Activated CD4-positive, alpha-beta T cell treated with anti-CD3 and anti-CD28 coated beads, Interleukin-2, amount 10 ng/mL, durations not matched to agents 7 days and 5 days (primary cell): ENCODE data around the gene MED12L. TPM values are rescaled to one million over a fixed set of nuclear protein-coding genes. Genes with fewer than 3 reads are reported as not detected.

Experiments
- CTCF ChIA-PET: fragments of 350-600 bp; sonication (Branson Sonifier 250); formaldehyde crosslinking; loops from one replicate; lab custom pipeline; 2021; ENCODE audit warnings: antibody characterized with exemption; lab: Charles Lee
- POLR2A ChIA-PET: fragments of 350-600 bp; sonication (Branson Sonifier 250); formaldehyde crosslinking; loops from one replicate; lab custom pipeline; 2021; ENCODE audit warnings: antibody characterized with exemption; lab: Charles Lee
- DNase-seq: peaks from one replicate; pipeline ENCODE4 v3.0.0-alpha.2; 2020
- H3K27ac Mint-ChIP-seq: one replicate; pipeline ENCODE4 v1.8.0; 2021; ENCODE audit warnings: mild to moderate bottlenecking, moderate library complexity, mixed read lengths
- H3K27me3 Mint-ChIP-seq: one replicate; pipeline ENCODE4 v1.8.0; 2021; ENCODE audit warnings: mixed read lengths
- H3K36me3 Mint-ChIP-seq: one replicate; pipeline ENCODE4 v1.8.0; 2021; ENCODE audit warnings: low read depth, mixed read lengths
- H3K4me1 Mint-ChIP-seq: one replicate; pipeline ENCODE4 v1.8.0; 2021; ENCODE audit warnings: mixed read lengths
- H3K4me3 Mint-ChIP-seq: one replicate; pipeline ENCODE4 v1.8.0; 2021; ENCODE audit warnings: mild to moderate bottlenecking, moderate library complexity, mixed read lengths
- H3K9me3 Mint-ChIP-seq: one replicate; pipeline ENCODE4 v1.8.0; 2021; ENCODE audit warnings: mixed read lengths
- total RNA-seq, 2 experiments: library from RNA; stranded (reverse); gene quantifications; one replicate each; pipeline ENCODE4 v1.2.3, GENCODE V29; 2021

MED12L gene
- total RNA-seq, 2 experiments from 2014 or later: 0.35 to 0.92 TPM

DNA sequence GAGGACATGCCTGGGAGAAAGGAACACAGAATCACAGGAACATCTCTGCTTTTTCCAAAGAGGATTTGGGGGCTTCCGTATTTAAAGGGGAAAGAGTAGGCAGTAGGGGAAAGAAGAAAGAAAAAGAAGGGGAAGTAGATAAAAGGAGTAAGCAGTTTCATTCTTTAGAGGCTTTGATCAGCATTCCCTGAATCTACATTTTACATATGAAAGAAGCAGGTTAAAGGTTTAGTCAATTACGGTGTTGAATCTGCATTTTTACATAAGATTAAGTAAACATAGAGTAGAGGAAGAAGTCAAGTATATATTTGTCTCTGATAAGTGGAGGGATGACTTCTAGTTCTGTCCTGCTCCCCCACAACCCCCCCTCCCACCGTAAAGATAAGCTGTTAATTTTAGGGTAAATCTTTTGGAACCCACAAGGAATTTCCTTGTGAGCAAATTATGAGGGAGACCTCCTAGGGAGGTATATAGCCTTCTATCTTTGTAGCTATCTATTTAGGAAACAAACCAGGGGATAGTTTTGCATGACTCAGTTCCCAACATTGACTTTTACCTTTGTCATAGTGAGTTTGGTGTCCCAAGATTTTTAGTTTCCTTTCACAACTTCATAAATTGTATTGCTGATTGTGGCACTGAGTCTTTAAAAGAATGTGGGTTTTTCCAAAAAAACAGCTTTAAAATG is 307.8 kb downstream of the MED12L start:
- H3K27ac Mint-ChIP-seq: no peak overlapping the region
- no peaks in the 10 kb centered on the region for H3K4me1 Mint-ChIP-seq
- CTCF ChIA-PET: no interaction called here
- H3K36me3 Mint-ChIP-seq: no peaks in the 10 kb centered on the region
- POLR2A ChIA-PET: no interaction called here
- H3K27me3 Mint-ChIP-seq: peaks cover 9% of the 10 kb centered on the region
- no peak overlapping the region for H3K4me3 Mint-ChIP-seq
- no peaks in the 10 kb centered on the region for H3K9me3 Mint-ChIP-seq
- DNase-seq: no peak

DNA sequence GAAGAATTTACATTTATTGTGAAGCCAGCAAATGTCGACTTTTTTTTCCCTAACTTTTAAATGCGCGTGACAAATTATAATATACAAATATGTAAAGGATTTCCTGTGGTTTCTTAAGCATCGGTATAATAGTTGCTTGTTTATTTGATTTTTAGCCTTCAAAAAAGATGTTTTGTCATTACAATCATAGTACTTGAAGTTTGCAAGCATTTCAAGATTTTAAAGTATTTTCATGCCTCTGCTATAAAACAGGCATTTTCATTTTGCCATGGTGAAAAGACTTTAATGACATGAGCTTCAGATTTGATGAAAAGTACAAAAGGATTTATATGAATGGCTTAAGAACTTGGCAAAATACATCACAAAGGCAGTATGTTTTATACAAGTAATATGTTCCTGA is 308.5 kb downstream of the MED12L start:
- ChIA-PET CTCF (no interaction called here), POLR2A (no interaction called here)
- H3K4me3 Mint-ChIP-seq: no peak overlapping the region
- peaks cover 9% of the 10 kb centered on the region for H3K27me3 Mint-ChIP-seq
- no peak for DNase-seq
- no peaks in the 10 kb centered on the region for H3K4me1 Mint-ChIP-seq
- H3K27ac Mint-ChIP-seq: no peak overlapping the region
- H3K36me3 Mint-ChIP-seq: no peaks in the 10 kb centered on the region
- H3K9me3 Mint-ChIP-seq: no peaks in the 10 kb centered on the region

DNA sequence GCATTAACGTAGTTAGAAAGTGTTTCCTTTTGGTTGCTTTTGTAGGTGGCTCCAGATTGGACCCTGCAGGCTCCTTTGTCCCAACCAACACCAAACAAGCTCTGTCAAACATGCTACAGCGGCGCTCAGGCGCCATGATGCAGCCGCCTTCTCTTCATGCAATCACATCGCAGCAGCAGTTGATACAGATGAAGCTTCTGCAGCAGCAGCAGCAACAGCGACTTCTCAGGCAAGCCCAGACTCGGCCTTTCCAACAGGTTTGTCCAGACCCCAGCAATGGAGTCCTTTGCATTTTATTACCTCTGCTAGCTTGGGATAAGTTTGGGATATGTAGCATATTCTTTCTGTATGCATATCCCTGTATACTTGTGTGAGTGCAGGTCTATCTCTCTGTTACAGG is 309.1 kb downstream of the MED12L start:
- H3K4me3 Mint-ChIP-seq: no peak overlapping the region
- POLR2A ChIA-PET: no interaction called here
- no peaks in the 10 kb centered on the region for H3K4me1 Mint-ChIP-seq
- DNase-seq: no peak
- H3K27ac Mint-ChIP-seq: no peak overlapping the region
- CTCF ChIA-PET: no interaction called here
- H3K36me3 Mint-ChIP-seq: no peaks in the 10 kb centered on the region
- peaks cover 5% of the 10 kb centered on the region for H3K27me3 Mint-ChIP-seq
- no peaks in the 10 kb centered on the region for H3K9me3 Mint-ChIP-seq

DNA sequence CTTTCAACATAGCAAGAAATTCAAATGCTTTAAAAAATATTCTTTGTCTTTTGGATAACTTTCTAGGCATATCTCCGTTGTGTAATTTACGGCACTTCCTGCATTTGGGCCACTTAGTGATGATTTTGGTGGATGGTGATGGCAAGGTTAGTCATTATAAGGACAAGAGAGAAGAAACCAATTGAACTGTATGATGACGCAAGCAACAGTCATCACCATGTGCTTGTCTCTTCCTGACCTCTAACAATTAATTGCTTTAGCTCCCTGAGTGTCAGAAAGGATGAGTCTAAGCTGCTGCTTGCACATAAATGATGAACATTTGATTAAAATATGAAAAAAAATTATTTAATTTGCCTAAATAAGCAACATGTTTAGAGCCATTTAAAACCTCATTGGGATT is 310.3 kb downstream of the MED12L start:
- Mint-ChIP-seq H3K27ac (no peak overlapping the region), H3K9me3 (no peaks in the 10 kb centered on the region), H3K36me3 (no peaks in the 10 kb centered on the region), H3K4me1 (no peaks in the 10 kb centered on the region), H3K4me3 (no peak overlapping the region), H3K27me3 (peaks cover 5% of the 10 kb centered on the region)
- POLR2A ChIA-PET: no interaction called here
- DNase-seq: no peak
- CTCF ChIA-PET: interaction anchor here (1.5 kb wide), 1 partner anchor 19 kb away, joined by 3 read pairs; no protein-coding TSS in a partner anchor

DNA sequence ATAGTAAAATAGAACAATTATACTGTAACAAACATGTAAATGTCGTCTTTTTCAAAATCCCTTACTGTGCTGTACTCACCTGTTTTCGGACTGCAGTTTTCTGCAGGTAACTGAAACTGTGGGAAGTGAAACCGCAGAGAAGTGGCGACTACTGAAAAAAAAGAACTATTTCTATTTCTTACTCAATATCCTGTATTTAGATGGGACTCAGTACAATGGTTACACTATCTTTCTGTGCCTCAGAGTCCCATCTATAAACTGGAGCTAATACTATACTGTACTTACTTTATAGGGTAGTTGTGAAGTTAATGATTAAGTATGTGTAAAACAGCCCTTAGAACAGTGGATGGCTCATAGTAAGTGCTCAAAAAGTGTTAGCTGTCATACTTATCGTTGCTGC is 313.4 kb downstream of the MED12L start:
- Mint-ChIP-seq H3K4me3 (no peak overlapping the region), H3K27ac (no peak overlapping the region), H3K36me3 (no peaks in the 10 kb centered on the region), H3K27me3 (no peaks in the 10 kb centered on the region), H3K4me1 (no peaks in the 10 kb centered on the region), H3K9me3 (no peaks in the 10 kb centered on the region)
- POLR2A ChIA-PET: no interaction called here
- DNase-seq: no peak
- CTCF ChIA-PET: interaction anchor here (0.6 kb wide), 1 partner anchor 518 kb away, joined by 6 read pairs; no protein-coding TSS in a partner anchor

DNA sequence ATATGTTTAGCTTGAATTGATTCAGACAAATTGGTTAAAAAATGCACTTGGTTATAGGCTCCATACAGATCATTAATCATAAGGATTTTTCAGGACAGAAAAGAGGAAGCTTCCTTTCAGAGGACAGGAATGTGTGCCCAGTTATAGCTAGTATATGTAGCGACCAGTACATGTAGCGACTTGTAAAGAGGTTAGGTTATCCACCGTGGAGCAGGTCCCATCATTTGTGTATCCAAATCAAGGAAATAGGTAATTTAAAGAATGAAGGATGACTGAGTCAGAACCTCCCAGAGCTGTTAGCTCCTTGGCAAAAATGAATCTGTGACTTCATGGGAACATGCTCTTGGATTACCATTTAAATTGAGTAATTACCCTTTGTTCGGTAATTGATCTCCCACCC is 314.9 kb downstream of the MED12L start:
- POLR2A ChIA-PET: no interaction called here
- DNase-seq: no peak
- no peak overlapping the region for H3K4me3 Mint-ChIP-seq
- H3K4me1 Mint-ChIP-seq: no peaks in the 10 kb centered on the region
- peaks cover 3% of the 10 kb centered on the region for H3K27me3 Mint-ChIP-seq
- no peaks in the 10 kb centered on the region for H3K36me3 Mint-ChIP-seq
- CTCF ChIA-PET: no interaction called here
- no peaks in the 10 kb centered on the region for H3K9me3 Mint-ChIP-seq
- H3K27ac Mint-ChIP-seq: no peak overlapping the region

DNA sequence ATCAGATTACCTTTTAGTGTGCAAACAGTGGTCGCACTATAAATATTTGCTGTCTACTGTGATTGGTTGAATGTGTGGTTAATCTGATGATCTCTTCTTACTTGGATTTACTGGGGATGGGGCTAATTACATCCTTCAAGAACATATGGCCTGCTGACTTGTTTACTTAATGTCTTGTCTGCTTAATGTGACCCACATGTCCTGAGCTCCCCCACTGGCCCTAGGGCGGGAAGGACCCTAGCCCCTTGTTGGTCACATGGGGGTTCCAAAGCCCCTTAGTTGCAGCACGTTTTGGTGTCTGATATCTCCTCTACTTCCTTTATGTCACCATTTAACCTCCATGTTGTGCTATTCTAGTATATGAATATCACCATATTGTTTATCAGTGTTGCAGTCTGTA is 316.9 kb downstream of the MED12L start:
- DNase-seq: no peak
- ChIA-PET POLR2A (no interaction called here), CTCF (no interaction called here)
- Mint-ChIP-seq H3K27ac (no peak overlapping the region), H3K9me3 (no peaks in the 10 kb centered on the region), H3K4me1 (no peaks in the 10 kb centered on the region), H3K4me3 (no peak overlapping the region), H3K27me3 (peaks cover 3% of the 10 kb centered on the region), H3K36me3 (no peaks in the 10 kb centered on the region)

DNA sequence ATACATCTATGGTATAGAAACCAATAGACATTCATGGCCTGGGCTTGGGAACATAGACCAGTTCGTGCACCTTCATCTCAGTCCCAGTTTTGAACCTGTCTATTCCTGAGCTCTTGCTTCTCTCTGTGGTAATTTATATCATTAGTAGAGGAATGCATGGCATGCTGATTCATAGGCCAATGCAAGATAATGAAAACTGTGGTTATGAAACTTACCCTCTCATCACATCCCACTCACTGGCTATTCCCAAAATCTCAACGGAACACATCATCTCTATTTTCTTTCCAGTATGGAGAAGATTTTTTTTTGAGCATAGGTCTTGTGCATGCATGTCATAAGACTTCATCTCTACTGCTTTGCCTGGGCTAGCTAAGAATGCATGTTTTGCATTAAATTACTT is 317.8 kb downstream of the MED12L start:
- Mint-ChIP-seq H3K9me3 (no peaks in the 10 kb centered on the region), H3K4me1 (no peaks in the 10 kb centered on the region), H3K27me3 (peaks cover 3% of the 10 kb centered on the region), H3K27ac (no peak overlapping the region), H3K4me3 (no peak overlapping the region), H3K36me3 (no peaks in the 10 kb centered on the region)
- DNase-seq: no peak
- ChIA-PET CTCF (no interaction called here), POLR2A (no interaction called here)

DNA sequence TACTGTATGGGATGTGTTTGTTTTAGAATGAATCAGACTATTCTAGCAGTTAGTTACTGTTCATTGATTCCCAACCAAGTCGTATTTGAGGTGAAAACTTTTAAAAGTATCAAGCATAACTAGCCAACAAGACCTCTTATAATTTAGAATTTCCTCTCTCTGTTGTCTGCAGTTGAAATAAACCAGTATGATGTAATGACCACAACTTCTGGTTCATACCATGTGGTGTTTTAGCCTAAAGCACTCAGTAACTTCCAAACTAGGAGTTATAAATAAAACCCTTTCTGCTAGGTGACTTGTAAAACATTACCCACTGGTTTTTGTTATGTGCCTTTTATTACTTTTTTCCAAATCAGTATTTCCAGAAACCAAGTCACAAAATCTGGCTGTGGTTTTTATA is 318.9 kb downstream of the MED12L start:
- no peak overlapping the region for H3K4me3 Mint-ChIP-seq
- DNase-seq: no peak
- no peaks in the 10 kb centered on the region for H3K4me1 Mint-ChIP-seq
- peaks cover 3% of the 10 kb centered on the region for H3K27me3 Mint-ChIP-seq
- CTCF ChIA-PET: no interaction called here
- H3K27ac Mint-ChIP-seq: no peak overlapping the region
- no peaks in the 10 kb centered on the region for H3K9me3 Mint-ChIP-seq
- no peaks in the 10 kb centered on the region for H3K36me3 Mint-ChIP-seq
- POLR2A ChIA-PET: no interaction called here

DNA sequence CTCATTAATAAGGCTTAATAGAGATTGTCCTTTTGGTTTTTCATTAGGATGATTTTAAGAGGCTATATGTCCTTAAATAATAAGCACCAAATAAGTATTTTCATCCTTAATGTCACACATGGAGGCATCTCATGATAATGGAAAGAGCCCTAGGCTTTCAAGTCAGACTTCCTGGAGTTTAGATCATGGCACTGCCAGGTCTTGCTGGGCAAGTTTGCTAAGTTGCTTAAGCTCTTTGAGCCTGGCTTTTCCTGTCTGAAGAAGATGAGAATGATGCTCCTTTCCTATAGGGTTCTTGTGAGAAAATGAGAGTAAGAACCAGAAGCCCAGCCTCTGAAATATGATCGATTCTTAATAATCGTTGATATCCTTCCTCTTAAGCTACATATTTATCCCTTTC is 322.5 kb downstream of the MED12L start:
- H3K36me3 Mint-ChIP-seq: no peaks in the 10 kb centered on the region
- ChIA-PET POLR2A (no interaction called here), CTCF (no interaction called here)
- H3K27me3 Mint-ChIP-seq: peaks cover 3% of the 10 kb centered on the region
- no peak overlapping the region for H3K4me3 Mint-ChIP-seq
- H3K27ac Mint-ChIP-seq: no peak overlapping the region
- no peaks in the 10 kb centered on the region for H3K4me1 Mint-ChIP-seq
- DNase-seq: no peak
- H3K9me3 Mint-ChIP-seq: no peaks in the 10 kb centered on the region

DNA sequence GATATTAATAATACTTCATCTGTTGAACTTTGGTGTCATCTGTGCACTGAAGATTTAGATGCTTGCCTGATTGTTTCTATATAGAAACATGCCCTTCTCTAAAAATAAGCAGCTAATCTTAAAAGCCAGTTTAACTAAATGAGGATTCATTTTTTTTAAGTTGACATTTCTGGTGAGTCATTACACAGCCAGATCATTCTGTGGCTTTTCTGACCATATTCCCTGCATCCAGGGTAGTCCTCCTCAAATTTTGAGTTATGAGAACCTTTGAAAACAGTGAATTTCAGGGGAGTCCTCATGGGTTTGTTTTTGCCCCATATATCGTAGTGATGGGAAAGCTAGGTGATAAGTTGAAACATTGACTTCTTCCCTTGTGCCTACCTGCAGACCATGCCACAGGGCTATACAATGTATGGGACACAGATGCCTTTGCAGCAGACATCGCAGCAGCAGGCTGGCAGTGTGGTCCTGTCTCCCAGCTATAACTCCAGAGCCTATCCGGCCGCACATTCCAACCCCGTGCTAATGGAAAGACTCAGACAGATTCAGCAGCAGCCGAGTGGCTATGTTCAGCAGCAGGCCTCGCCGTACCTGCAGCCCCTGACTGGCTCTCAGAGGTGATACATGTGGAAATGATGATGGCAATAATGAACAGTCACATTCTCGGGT is 325.6 kb downstream of the MED12L start:
- ChIA-PET CTCF (no interaction called here), POLR2A (no interaction called here)
- no peaks in the 10 kb centered on the region for H3K9me3 Mint-ChIP-seq
- no peak overlapping the region for H3K27ac Mint-ChIP-seq
- DNase-seq: no peak
- no peak overlapping the region for H3K4me3 Mint-ChIP-seq
- no peaks in the 10 kb centered on the region for H3K4me1 Mint-ChIP-seq
- H3K27me3 Mint-ChIP-seq: no peaks in the 10 kb centered on the region
- H3K36me3 Mint-ChIP-seq: no peaks in the 10 kb centered on the region

DNA sequence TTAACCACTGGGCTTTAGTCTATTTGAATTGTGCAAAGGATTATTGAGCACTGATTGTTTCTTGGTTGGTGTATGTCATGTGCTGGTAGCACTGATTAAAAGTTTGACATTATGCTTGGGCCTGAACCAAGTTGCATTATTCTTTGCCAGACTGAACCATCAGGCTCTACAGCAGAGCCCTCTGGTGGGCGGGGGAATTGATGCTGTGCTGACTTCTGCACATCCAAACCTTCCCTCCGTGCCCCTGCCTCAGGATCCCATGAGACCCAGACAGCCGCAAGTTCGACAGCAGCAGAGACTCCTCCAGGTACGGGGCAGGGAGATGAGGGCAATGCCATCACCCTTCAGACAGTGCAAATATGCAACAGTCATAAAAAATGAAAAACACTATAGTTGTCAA is 327.5 kb downstream of the MED12L start:
- POLR2A ChIA-PET: no interaction called here

DNA sequence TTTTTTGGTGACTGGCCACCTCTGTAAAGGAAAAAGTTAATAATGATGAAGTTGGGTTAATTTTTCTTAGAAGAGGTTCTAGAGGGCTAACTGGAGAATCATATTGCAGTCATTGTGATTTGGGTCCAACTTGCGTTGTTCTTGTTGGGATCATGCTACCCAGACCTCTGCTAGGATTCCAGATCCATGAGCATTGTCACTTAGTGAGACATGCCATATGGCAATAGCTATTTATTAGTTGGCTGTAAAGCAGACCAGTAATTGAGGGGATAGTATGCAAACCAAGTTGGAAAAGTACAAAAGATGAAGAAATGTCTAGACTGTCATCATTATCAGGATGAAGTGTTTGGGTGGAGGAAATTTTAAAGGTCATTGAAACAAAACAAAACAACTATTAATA is 329.8 kb downstream of the MED12L start:
- no peaks in the 10 kb centered on the region for H3K36me3 Mint-ChIP-seq
- CTCF ChIA-PET: no interaction called here
- no peak overlapping the region for H3K4me3 Mint-ChIP-seq
- DNase-seq: no peak
- H3K27me3 Mint-ChIP-seq: no peaks in the 10 kb centered on the region
- POLR2A ChIA-PET: no interaction called here
- no peaks in the 10 kb centered on the region for H3K4me1 Mint-ChIP-seq
- no peaks in the 10 kb centered on the region for H3K9me3 Mint-ChIP-seq
- no peak overlapping the region for H3K27ac Mint-ChIP-seq

More for the DNA sequence above, 327.5 kb downstream of the MED12L start:
- Mint-ChIP-seq H3K36me3 (no peaks in the 10 kb centered on the region), H3K9me3 (no peaks in the 10 kb centered on the region), H3K4me1 (no peaks in the 10 kb centered on the region), H3K27ac (no peak overlapping the region), H3K4me3 (no peak overlapping the region), H3K27me3 (no peaks in the 10 kb centered on the region)
- no peak for DNase-seq
- CTCF ChIA-PET: no interaction called here

DNA sequence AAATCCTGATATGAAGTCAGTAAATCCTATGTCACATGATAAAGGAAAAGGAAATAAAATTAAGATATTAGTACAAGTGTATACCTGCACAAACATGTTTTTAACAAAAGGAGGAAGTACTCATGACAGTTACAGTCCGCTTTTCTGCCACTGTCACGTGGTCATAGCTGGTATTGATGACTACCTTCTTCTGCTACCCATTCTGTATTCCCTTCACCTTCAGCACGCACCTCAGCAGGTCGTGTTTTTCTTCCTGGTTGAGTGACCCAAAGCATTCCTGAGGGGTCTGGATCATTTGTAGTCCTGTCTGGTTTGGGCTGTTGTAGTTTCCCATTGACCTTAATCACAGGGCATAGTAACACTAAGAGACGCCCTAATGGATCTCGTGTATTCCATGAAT is 334.3 kb downstream of the MED12L start:
- Mint-ChIP-seq H3K27ac (no peak overlapping the region), H3K36me3 (no peaks in the 10 kb centered on the region), H3K4me3 (no peak overlapping the region), H3K9me3 (no peaks in the 10 kb centered on the region), H3K4me1 (no peaks in the 10 kb centered on the region), H3K27me3 (no peaks in the 10 kb centered on the region)
- no peak for DNase-seq
- CTCF ChIA-PET: no interaction called here
- POLR2A ChIA-PET: no interaction called here
